Measurements from ENCODE around the gene ABTB2. TPM values are rescaled to one million over a fixed set of nuclear protein-coding genes. Genes with fewer than 3 reads are reported as not detected.

ABTB2 gene
- total and polyA plus RNA-seq, 2 of the 8 experiments (the other 6 are each of a cell fraction or from before 2014, with no cell fraction given): 7.7 to 10.2 TPM

GRCh38 chr11:34317666-34318065, 40.1 kb downstream of the ABTB2 start:
- H3K23me2 ChIP-seq (ENCODE audit: low read depth, low read length): no peaks in the 10 kb centered on the region
- no peak overlapping the region for H2BK20ac ChIP-seq (ENCODE audit: low read length)
- H3K4me2 ChIP-seq (ENCODE audit: insufficient read depth in 1 of 2, low read depth in 2 of 2, low read length in 2 of 2): no peak overlapping the region
- no peak overlapping the region for H2AK5ac ChIP-seq (ENCODE audit: low read depth, low read length)
- FAIRE-seq: no peak
- CTCF ChIA-PET (ENCODE audit: partially characterized antibody): interaction anchor here (0.7 to 3.9 kb wide), 4 partner anchors 8 to 560 kb away, joined by 3 to 21 read pairs (median 3); no protein-coding TSS in a partner anchor
- H3K18ac ChIP-seq (ENCODE audit: extremely low read depth, low read length): no peak overlapping the region
- H2AFZ ChIP-seq (ENCODE audit: low read length): no peak overlapping the region
- H4K91ac ChIP-seq (replicated peaks; ENCODE audit: insufficient read length, low read length): no peak overlapping the region
- POLR2A ChIA-PET (ENCODE audit: partially characterized antibody): interaction anchor here (1.3 kb wide), 1 partner anchor 10 kb away, joined by 6 read pairs; no protein-coding TSS in a partner anchor
- H2BK5ac ChIP-seq (ENCODE audit: low read depth, low read length): no peak overlapping the region
- H3K56ac ChIP-seq (replicated peaks; ENCODE audit: insufficient read length, low read depth, low read length): no peak overlapping the region
- H4K8ac ChIP-seq (ENCODE audit: extremely low read depth, insufficient read depth, low read length): no peak overlapping the region
- H4K5ac ChIP-seq (ENCODE audit: insufficient read length, low read depth, low read length): no peak overlapping the region
- DNase-seq (ENCODE audit: low read depth in 1 of 2, low spot score in 2 of 2): no peak
- H3K27me3 ChIP-seq (replicated peaks in 1 of 4; ENCODE audit: control insufficient read depth in 3 of 4, extremely low read depth in 1 of 4, insufficient read depth in 3 of 4, low read length in 3 of 4): no peaks in the 10 kb centered on the region
- H3K14ac ChIP-seq (ENCODE audit: insufficient read length): no peak overlapping the region
- no peak overlapping the region for H2BK120ac ChIP-seq (replicated peaks; ENCODE audit: low read depth, low read length)
- H3K4me3 ChIP-seq (ENCODE audit: extremely low read depth in 1 of 4, insufficient read depth in 2 of 4, low read depth in 3 of 4, low read length in 4 of 4): no peak overlapping the region
- H3K36me3 ChIP-seq (ENCODE audit: control insufficient read depth in 2 of 4, insufficient read depth in 4 of 4, low read length in 3 of 4): no peaks in the 10 kb centered on the region
- no peak overlapping the region for H3K9ac ChIP-seq (replicated peaks in 1 of 4; ENCODE audit: extremely low read depth in 1 of 4, low read depth in 3 of 4, low read length in 3 of 4)
- H3K4me1 ChIP-seq (replicated peaks in 1 of 4; ENCODE audit: control insufficient read depth in 3 of 4, insufficient read depth in 4 of 4, low read length in 3 of 4): peaks cover 0 to 7% (median 3%) of the 10 kb centered on the region in 4 experiments; a peak in 4 of 7 replicates
- H3K79me1 ChIP-seq (ENCODE audit: low read depth, low read length): no peaks in the 10 kb centered on the region
- H3K79me2 ChIP-seq (ENCODE audit: control insufficient read depth in 1 of 2, insufficient read depth in 2 of 2, low read length in 2 of 2): no peaks in the 10 kb centered on the region
- no peak overlapping the region for H2BK15ac ChIP-seq (ENCODE audit: low read length)
- no peak overlapping the region for H3K27ac ChIP-seq (ENCODE audit: low read depth, low read length)
- H4K20me1 ChIP-seq (replicated peaks in 1 of 2; ENCODE audit: control insufficient read depth in 1 of 2, insufficient read depth in 2 of 2, low read length in 2 of 2): no peaks in the 10 kb centered on the region
- H3K4ac ChIP-seq (replicated peaks; ENCODE audit: insufficient read length, low read depth, low read length): no peak overlapping the region
- H2BK12ac ChIP-seq (ENCODE audit: low read depth, low read length): no peak overlapping the region
- 78% methylated on average over 3 of the region's 4 CpGs; no CpG with 5 or more reads in 1 of the 2 experiments for WGBS, 2 experiments (ENCODE audit: extremely low coverage in 1 of 2, insufficient coverage in 1 of 2, insufficient read length in 1 of 2, insufficient replicate concordance in 2 of 2, low coverage in 1 of 2, low lambda C conversion rate in 2 of 2, missing lambda C conversion rate in 1 of 2)
- no peaks in the 10 kb centered on the region for H3K9me3 ChIP-seq (ENCODE audit: insufficient read depth in 2 of 2, low read depth in 1 of 2, low read length in 1 of 2)
- no peak overlapping the region for H3K23ac ChIP-seq (ENCODE audit: insufficient read length)
- TF ChIP-seq EP300 (IDR thresholded peaks at IDR 0.05; ENCODE audit: borderline replicate concordance in 1 of 2, low read depth in 2 of 2, low read length in 2 of 2): no peak
- TF ChIP-seq TBP (IDR thresholded peaks at IDR 0.05; ENCODE audit: low read depth, low read length): no peak
- TF ChIP-seq HDAC6 (IDR thresholded peaks at IDR 0.05; ENCODE audit: low read depth, low read length): no peak
- TF ChIP-seq CBX8 (IDR thresholded peaks at IDR 0.05; ENCODE audit: borderline replicate concordance, low read depth, low read length): no peak
- TF ChIP-seq JUN (IDR thresholded peaks at IDR 0.05; ENCODE audit: low read depth, low read length): no peak
- TF ChIP-seq CTCF (IDR thresholded peaks at IDR 0.05; ENCODE audit: control extremely low read depth in 1 of 3, insufficient read depth in 1 of 3, low read depth in 1 of 3, low read length in 3 of 3): no peak
- no peak for TF ChIP-seq EGR1 (IDR thresholded peaks at IDR 0.05; ENCODE audit: borderline replicate concordance, low read depth, low read length)
- no peak for TF ChIP-seq TEAD4 (IDR thresholded peaks at IDR 0.05; ENCODE audit: low read depth, low read length)
- TF ChIP-seq RXRA (IDR thresholded peaks at IDR 0.05; ENCODE audit: insufficient read depth, low read depth, low read length): no peak
- TF ChIP-seq TCF12 (IDR thresholded peaks at IDR 0.05; ENCODE audit: low read depth, low read length): no peak
- no peak for TF ChIP-seq E2F6 (IDR thresholded peaks at IDR 0.05)
